Mammary epithelial cell (primary cell): Measurements from ENCODE around the gene MFGE8.

Experiments used
- CTCF ChIP-seq, 2 donors: IDR thresholded peaks in 1 of 2; conservative IDR thresholded peaks in 1 of 2; 2 replicates each; pipeline ENCODE4 v1.5.1; 2011 to 2012; ENCODE audit warnings: inconsistent platforms in 2 of 2, low read length in 2 of 2, mild to moderate bottlenecking in 2 of 2, control low read depth in 1 of 2, low read depth in 1 of 2; ENCODE audit not compliant: insufficient read depth in 1 of 2; ENCODE audit errors: extremely low read depth in 1 of 2
- EZH2 ChIP-seq: IDR thresholded peaks from 2 replicates; pipeline ENCODE4 v1.6.1; 2012; ENCODE audit warnings: low read length, inconsistent platforms, borderline replicate concordance

- TF ChIP-seq CTCF (conservative IDR thresholded peaks at IDR 0.05 in 1 of 2, IDR thresholded peaks at IDR 0.05 in 1 of 2; ENCODE audit: extremely low read depth in 1 of 2, insufficient read depth in 1 of 2, low read depth in 1 of 2, low read length in 2 of 2) (no peak), EZH2 (no peak)
Observed at GRCh38 chr15:88858934-88859333, 54.2 kb downstream of the MFGE8 start.
